MG63 (cell line): ENCODE results near the gene E2F7. TPM values are rescaled to one million over a fixed set of nuclear protein-coding genes. Genes with fewer than 3 reads are reported as not detected.

Experiments
- DNase-seq: peaks from one replicate; pipeline ENCODE4 v3.0.0-alpha.2; 2020
- H3K27me3 ChIP-seq: fragments of 250-450 bp; sonication (Bioruptor Pico); 2 replicates; pipeline ENCODE4 v1.5.1; 2020; ENCODE audit warnings: mild to moderate bottlenecking, moderate library complexity
- H3K36me3 ChIP-seq: fragments of 250-450 bp; sonication (Bioruptor Pico); 2 replicates; pipeline ENCODE4 v1.5.1; 2020; ENCODE audit warnings: mild to moderate bottlenecking, moderate library complexity
- H3K4me3 ChIP-seq: fragments of 250-450 bp; sonication (Bioruptor Pico); 2 replicates; pipeline ENCODE4 v1.5.1; 2020; ENCODE audit warnings: mild to moderate bottlenecking, moderate library complexity
- H3K9me3 ChIP-seq: fragments of 250-450 bp; sonication (Bioruptor Pico); 2 replicates; pipeline ENCODE4 v1.5.1; 2020; ENCODE audit warnings: mild to moderate bottlenecking, moderate library complexity
- total RNA-seq: library from RNA; depleted of rRNA; stranded (reverse); fragments of >200 nt; shearing (Covaris generic); gene quantifications from 2 replicates; pipeline ENCODE4 v1.2.3, GENCODE V29; 2014; ENCODE audit warnings: low replicate concordance

E2F7 gene
- total RNA-seq, 1 experiment from 2014 or later, result 2.4 TPM

GRCh38 chr12:77072833-77073495 lies 7.6 kb upstream of the E2F7 start:
- DNase-seq, result no peak
- Histone ChIP-seq H3K4me3 (no peak overlapping the region), H3K27me3 (no peaks in the 10 kb centered on the region), H3K9me3 (no peaks in the 10 kb centered on the region), H3K36me3 (no peaks in the 10 kb centered on the region)

DNA sequence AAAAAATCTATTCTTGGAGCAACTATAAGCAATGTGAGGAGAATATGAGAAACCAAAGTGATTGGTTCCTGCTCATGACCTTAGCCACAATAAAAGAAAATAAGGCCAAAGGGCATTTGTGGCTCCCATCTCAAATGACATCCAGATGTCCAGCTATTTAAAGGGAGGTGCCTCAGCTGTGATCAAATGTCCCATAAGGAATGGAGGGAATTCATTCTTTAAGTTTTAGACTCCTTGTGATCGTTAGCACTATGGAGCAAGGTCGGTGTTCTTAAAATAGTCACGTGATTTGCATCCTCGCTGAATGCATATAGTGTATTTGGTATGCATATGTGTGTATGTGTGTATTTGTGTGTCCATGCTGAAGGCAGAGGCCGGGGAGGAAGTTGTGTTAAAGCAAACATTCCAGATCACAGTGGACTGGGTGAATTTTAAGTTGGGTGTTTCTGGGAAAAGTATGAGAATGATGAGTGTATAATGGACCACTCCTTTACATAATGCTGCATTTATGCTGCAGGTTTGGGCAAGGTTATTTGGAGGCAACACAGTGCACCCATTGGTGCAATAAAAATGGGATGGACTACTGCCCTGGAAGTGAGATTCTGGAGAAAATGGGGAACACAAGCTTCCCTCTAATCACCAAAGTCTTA lies 5.6 kb upstream of the E2F7 start:
- DNase-seq, result no peak
- no peaks in the 10 kb centered on the region for H3K9me3 ChIP-seq
- no peak overlapping the region for H3K4me3 ChIP-seq
- H3K36me3 ChIP-seq, result no peaks in the 10 kb centered on the region
- no peaks in the 10 kb centered on the region for H3K27me3 ChIP-seq

DNA sequence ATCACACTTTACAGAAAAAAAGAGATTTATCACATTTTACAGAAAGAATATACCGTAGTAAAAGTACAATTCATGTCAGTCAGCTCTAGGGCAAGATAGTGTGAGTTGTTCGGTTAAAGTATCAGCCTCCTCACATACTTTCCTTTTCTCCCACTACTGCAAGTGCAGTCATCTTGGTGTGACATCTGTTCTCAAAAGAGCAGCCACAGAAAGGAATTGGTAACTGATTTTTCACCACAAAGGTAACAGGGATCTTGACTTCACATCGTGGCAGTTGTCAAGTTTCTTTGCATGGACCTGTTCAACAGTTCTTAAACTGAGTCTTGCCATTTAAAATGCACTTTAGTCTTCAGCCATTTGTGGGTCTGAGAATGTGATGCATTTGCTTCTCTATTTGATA lies 5.0 kb upstream of the E2F7 start:
- Histone ChIP-seq H3K36me3 (no peaks in the 10 kb centered on the region), H3K27me3 (no peaks in the 10 kb centered on the region), H3K9me3 (no peaks in the 10 kb centered on the region), H3K4me3 (no peak overlapping the region)
- DNase-seq, result no peak

- DNase-seq, result no peak
- H3K4me3 ChIP-seq, result peak overlapping the region; percentile 74
- H3K27me3 ChIP-seq, result no peaks in the 10 kb centered on the region
- H3K36me3 ChIP-seq, result peaks cover 18% of the 10 kb centered on the region
- H3K9me3 ChIP-seq, result no peaks in the 10 kb centered on the region
These were observed 441 bp downstream of the E2F7 start for GRCh38 chr12:77064896-77065360.

GRCh38 chr12:77062846-77063461 lies 2.4 kb downstream of the E2F7 start:
- no peaks in the 10 kb centered on the region for H3K9me3 ChIP-seq
- H3K4me3 ChIP-seq, result no peak overlapping the region
- H3K27me3 ChIP-seq, result no peaks in the 10 kb centered on the region
- peaks cover 24% of the 10 kb centered on the region for H3K36me3 ChIP-seq
- DNase-seq, result no peak

GRCh38 chr12:77062396-77062795 lies 3.0 kb downstream of the E2F7 start:
- no peaks in the 10 kb centered on the region for H3K27me3 ChIP-seq
- H3K9me3 ChIP-seq, result no peaks in the 10 kb centered on the region
- DNase-seq, result no peak
- no peak overlapping the region for H3K4me3 ChIP-seq
- H3K36me3 ChIP-seq, result peaks cover 26% of the 10 kb centered on the region

DNA sequence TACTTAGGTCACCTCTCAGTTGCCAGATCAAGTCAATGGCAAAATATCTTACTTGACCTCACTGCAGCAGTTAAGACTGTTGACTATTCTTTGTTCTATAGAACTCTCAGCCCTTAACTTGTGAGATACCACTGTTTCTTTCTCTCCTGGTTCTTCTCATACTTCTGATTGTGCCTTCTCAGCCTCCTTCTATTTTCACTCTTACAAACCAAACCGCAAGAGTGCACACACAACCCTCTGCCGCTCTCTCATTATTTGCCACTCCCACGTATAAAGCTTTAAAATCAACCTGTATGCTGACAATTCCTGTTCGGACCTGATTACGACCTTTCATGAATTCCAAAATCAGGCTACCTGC lies 4.5 kb downstream of the E2F7 start:
- H3K36me3 ChIP-seq, result peaks cover 30% of the 10 kb centered on the region
- H3K9me3 ChIP-seq, result no peaks in the 10 kb centered on the region
- H3K27me3 ChIP-seq, result no peaks in the 10 kb centered on the region

GRCh38 chr12:77060136-77060882 lies 5.1 kb downstream of the E2F7 start:
- no peaks in the 10 kb centered on the region for H3K9me3 ChIP-seq
- peaks cover 33% of the 10 kb centered on the region for H3K36me3 ChIP-seq
- no peak overlapping the region for H3K4me3 ChIP-seq
- no peaks in the 10 kb centered on the region for H3K27me3 ChIP-seq
- no peak for DNase-seq

More for the DNA sequence above, 4.5 kb downstream of the E2F7 start:
- no peak overlapping the region for H3K4me3 ChIP-seq
- DNase-seq, result no peak

GRCh38 chr12:77058740-77059139 lies 6.6 kb downstream of the E2F7 start:
- Histone ChIP-seq H3K4me3 (no peak overlapping the region), H3K27me3 (no peaks in the 10 kb centered on the region), H3K36me3 (peaks cover 34% of the 10 kb centered on the region), H3K9me3 (no peaks in the 10 kb centered on the region)
- no peak for DNase-seq

DNA sequence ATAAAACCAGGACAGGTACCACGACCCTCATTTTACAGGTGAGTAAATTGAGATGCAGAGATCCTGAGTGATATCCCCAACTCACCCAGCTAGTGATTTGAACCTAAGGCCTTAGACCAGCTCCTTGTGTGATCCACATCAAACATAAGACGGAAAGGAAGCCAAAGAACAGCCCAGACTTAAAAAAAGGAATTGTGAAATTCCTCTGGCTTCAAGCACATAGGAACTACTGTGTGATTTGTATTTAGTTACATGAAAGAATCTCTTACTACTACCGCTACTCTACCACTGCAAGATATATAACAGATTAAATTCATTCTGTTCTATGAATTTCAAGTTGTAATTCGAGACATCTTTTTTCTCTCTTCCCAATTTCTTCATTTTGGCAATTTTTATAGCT lies 10.5 kb downstream of the E2F7 start:
- H3K27me3 ChIP-seq, result no peaks in the 10 kb centered on the region
- peaks cover 20% of the 10 kb centered on the region for H3K36me3 ChIP-seq
- H3K4me3 ChIP-seq, result no peak overlapping the region
- H3K9me3 ChIP-seq, result no peaks in the 10 kb centered on the region
- DNase-seq, result no peak

DNA sequence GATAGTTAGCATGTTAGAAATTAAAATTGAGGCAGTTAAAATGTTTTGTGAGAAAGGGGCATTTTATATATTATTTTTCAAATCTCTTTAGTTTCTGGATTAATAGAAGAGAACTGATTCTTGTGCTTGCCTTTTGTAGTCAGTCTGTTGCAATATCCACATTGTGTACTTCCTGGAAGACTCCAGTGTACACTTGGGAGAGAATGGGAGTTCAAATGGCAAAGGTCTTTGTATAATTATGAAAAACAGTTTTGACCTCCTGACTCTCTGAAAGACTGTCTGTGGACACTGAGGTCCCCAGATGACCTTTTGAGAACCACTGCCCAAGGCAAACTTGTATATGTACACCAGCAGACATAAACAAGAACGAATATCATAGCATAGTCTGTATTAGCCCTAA lies 12.1 kb downstream of the E2F7 start:
- Histone ChIP-seq H3K4me3 (no peak overlapping the region), H3K27me3 (no peaks in the 10 kb centered on the region), H3K36me3 (peaks cover 17% of the 10 kb centered on the region), H3K9me3 (no peaks in the 10 kb centered on the region)
- DNase-seq, result no peak

- DNase-seq, result no peak
- Histone ChIP-seq H3K36me3 (peaks cover 20% of the 10 kb centered on the region), H3K9me3 (no peaks in the 10 kb centered on the region), H3K27me3 (no peaks in the 10 kb centered on the region), H3K4me3 (no peak overlapping the region)
These were observed 15.5 kb downstream of the E2F7 start for GRCh38 chr12:77049767-77050353.

DNA sequence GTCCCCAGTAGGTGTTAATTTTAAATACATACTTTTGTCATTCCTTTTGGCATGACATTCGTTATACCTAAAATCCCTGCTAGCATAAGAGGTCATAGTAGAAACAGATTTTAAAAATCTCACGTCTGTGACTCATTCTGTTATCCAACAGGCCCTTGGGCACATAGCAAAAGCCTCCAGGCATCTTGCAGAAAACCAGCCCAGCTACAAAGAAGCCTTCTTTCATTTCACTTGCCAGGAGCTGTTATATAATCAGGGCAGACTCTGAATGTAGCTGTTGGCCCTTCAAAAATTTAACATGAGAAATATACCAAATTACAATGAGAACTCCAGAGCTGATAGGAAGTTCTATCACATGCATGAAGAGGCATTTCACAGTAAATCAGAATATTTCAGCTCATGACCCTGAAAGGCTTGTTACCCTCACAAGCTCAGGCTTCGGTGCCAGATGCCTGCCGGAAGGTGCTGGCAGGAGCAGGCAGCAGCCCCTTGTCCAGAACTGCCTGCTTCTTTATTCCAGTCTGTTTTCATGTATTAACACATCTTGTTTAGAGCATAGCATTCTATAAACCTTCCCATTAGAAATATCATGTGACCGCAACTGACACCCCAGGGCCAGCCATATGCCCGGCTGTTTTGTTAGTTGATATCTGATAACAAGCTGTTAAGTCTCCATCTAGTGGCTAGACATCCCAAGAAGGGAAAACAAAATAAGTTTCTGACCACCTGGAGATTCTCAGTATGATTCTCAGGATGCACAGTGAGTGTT lies 17.8 kb downstream of the E2F7 start:
- no peak for DNase-seq
- H3K9me3 ChIP-seq, result no peaks in the 10 kb centered on the region

GRCh38 chr12:77046468-77046867 lies 18.9 kb downstream of the E2F7 start:
- no peak for DNase-seq
- Histone ChIP-seq H3K4me3 (no peak overlapping the region), H3K27me3 (no peaks in the 10 kb centered on the region), H3K36me3 (peaks cover 35% of the 10 kb centered on the region), H3K9me3 (no peaks in the 10 kb centered on the region)

More for the DNA sequence above, 17.8 kb downstream of the E2F7 start:
- peaks cover 26% of the 10 kb centered on the region for H3K36me3 ChIP-seq
- no peaks in the 10 kb centered on the region for H3K27me3 ChIP-seq
- no peak overlapping the region for H3K4me3 ChIP-seq

DNA sequence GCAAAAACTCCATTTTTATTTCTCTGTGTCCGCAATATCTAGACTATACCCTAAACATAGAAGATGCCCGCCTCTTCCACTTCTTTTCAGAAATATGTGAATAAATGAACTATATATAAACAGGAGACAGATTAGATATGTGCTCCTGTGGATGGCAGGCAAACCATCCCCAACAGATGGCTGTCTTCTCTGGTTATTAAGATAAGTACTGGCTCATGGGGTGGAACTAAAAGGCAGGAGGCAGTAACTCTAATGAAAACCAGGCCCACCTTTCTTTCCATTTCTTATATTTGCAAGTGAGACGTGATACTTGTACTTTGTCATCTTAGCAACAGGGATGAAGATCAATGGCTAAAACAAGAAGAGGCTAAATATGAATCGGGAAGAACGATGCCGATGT lies 20.2 kb downstream of the E2F7 start:
- Histone ChIP-seq H3K4me3 (no peak overlapping the region), H3K9me3 (no peaks in the 10 kb centered on the region), H3K36me3 (peaks cover 42% of the 10 kb centered on the region), H3K27me3 (no peaks in the 10 kb centered on the region)
- DNase-seq, result no peak

DNA sequence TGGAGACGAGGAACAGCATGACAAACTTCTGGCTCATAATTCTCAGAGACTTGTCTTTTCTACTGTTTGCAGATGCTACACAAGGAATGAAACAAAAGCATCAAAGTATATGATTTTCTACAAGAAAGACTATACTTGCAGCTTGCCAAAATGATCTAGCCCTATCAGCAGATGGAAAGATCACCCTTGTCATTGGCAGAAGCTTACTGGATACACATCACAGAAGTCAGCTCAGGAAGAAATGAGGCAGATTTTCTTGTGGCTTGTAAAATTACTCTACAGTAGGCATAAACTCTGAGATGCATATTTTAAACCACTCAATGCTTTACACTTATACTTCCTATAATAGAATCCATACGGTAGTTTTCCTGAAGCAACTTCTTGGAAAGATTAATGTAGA lies 20.6 kb downstream of the E2F7 start:
- no peak overlapping the region for H3K4me3 ChIP-seq
- H3K27me3 ChIP-seq, result no peaks in the 10 kb centered on the region
- H3K36me3 ChIP-seq, result peaks cover 46% of the 10 kb centered on the region
- no peak for DNase-seq
- no peaks in the 10 kb centered on the region for H3K9me3 ChIP-seq
